Inferior parietal cortex (tissue), 1 donor: ENCODE results near the gene DENND4C.
"Not testable (repeated sequence)": the region's sequence is repeated elsewhere in the genome, so short reads cannot be mapped to it uniquely, and the experiment has no call there.

Source experiments
- DNase-seq: peaks from one replicate; pipeline ENCODE4 v3.0.0-alpha.2; 2016; ENCODE audit errors: extremely low spot score

The DENND4C gene

DNA sequence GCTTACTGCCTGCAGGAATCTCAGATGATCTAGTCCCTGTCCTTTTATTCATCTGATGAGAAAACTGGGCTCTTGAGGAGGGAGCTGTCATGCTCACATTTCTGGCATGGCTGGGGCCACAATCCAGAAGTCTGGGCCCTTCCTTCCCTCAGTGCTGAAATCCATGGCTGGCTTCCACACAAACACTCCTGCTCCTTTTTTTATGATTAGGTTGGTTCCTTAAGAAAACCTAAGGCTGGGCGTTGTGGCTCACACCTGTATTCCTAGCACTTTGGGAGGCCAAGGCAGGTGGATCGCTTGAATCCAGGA, 179.7 kb downstream of the DENND4C start:
- no peak for DNase-seq

DNA sequence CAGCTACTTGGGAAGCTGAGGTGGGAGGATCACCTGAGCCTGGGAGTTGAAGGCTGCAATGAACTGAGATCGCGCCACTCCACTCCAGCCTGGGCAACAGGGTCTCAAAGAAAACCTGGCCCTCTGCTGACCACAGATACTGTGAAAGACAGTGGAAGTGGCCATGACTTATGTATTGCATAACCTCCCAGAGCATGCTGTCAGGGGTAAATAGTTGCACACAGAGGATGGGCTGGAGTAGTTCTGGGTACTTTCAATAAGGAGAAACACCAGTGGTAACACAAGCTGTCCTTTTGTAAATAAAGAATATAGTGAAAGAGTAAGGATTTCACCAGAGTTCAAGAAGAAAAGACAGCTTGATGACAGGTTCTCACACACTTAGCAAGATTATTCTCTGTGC, 180.1 kb downstream of the DENND4C start:
- no peak for DNase-seq

DNA sequence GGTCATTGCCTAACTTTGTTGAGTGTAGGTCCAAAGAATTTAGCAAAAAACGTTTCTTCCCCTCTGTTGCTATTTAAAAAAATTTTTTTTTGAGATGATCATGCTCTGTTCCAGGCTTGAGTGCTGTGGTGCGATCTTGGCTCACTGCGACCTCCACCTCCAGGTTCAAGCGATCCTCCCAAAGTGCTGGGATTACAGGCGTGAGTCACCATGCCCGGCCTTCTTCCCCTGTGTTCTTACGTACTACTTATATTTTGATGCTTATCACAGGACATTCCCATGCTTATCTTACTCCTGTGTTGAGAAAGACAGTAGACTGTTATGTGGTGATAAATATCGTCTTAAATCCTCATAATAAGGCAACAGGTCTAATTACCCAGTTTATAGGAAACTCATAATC, 180.8 kb downstream of the DENND4C start:
- DNase-seq = no peak

DNA sequence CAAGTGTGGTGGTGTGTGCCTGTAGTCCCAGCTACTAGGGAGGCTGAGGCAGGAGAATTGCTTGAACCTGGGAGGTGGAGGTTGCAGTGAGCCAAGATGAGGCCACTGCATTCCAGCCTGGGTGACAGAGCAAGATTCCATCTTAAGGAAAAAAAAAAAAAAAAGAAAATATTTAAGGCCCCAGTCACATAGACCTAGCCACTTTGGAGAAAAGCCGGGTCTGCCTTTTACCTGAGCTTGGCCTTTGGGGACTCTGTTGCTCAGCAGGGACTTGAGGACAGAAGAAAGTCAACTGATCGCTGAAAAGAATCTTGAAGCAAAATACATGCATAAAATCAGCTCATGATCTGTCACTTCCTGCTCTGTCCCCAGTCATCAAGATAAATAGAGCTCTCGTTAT, 183.0 kb downstream of the DENND4C start:
- not testable (repeated sequence) for DNase-seq

DNA sequence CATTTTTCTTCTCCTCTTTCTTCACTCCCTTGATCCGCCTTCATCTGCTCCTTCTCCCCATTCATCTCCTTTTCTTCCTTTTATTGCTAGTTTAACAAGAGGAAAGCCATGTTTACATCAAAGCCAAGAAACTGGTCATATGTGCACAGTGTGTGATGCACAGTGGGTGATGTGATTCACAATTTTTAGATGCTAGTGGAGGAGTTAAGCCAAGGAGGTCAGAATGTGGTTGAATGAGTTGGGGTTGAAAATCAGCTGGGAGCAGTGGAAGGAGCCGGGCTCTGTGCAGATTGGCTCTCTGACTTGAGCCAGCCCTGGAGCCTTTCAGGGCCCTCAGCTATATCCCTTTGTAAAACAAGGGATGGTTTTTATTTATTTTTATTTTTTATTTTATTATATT, 185.7 kb downstream of the DENND4C start:
- DNase-seq = no peak

DNA sequence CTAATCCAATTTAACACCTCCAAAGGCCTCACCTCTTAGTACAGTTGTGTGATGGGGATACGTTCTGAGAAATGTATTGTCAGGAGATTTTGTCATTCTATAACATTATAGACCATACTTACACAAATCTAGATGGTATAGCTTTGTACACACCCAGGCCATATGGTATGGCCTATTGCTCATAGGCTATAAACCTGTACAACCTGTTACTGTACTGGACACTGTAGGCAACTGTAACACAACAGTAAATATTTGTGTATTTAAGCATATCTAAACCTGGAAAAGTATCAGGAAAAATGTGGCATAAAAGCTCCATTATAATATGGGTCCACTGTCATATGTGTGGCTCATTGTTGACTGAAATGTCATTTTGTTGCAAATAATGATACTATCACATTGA, 190.4 kb downstream of the DENND4C start:
- no peak for DNase-seq
